WTC11 (cell line): Measurements from ENCODE around the gene CLEC16A. TPM values are rescaled to one million over a fixed set of nuclear protein-coding genes. Genes with fewer than 3 reads are reported as not detected.

Experiments used
- ATAC-seq: fragments of 200-7000 bp; cut with Tn5 transposase; 2 replicates; pipeline ENCODE4 v1.10.0; 2021; ENCODE audit warnings: mild to moderate bottlenecking, moderate library complexity
- CTCF ChIA-PET: fragments of 300-600 bp; sonication (Branson Sonifier 250); formaldehyde crosslinking; loops from one replicate; lab custom pipeline; 2021; ENCODE audit warnings: antibody characterized with exemption; lab: Charles Lee
- POLR2A ChIA-PET: fragments of 350-600 bp; sonication (Branson Sonifier 250); formaldehyde crosslinking; loops from one replicate; lab custom pipeline; 2021; ENCODE audit warnings: antibody characterized with exemption; lab: Charles Lee
- DNase-seq: peaks from one replicate; pipeline ENCODE4 v3.0.0; 2021; ENCODE audit warnings: low spot score
- H3K27ac Mint-ChIP-seq: 2 replicates; pipeline ENCODE4 v1.8.0; 2021; ENCODE audit warnings: mixed read lengths
- H3K27me3 Mint-ChIP-seq: 2 replicates; pipeline ENCODE4 v1.8.0; 2021; ENCODE audit warnings: low read depth, mild to moderate bottlenecking, moderate library complexity, mixed read lengths
- H3K36me3 Mint-ChIP-seq: 2 replicates; pipeline ENCODE4 v1.8.0; 2021; ENCODE audit warnings: mixed read lengths
- H3K4me1 Mint-ChIP-seq: 2 replicates; pipeline ENCODE4 v1.8.0; 2022; ENCODE audit warnings: mixed read lengths
- H3K4me3 Mint-ChIP-seq: 2 replicates; pipeline ENCODE4 v1.8.0; 2021; ENCODE audit warnings: mild to moderate bottlenecking, moderate library complexity, mixed read lengths
- H3K9me3 Mint-ChIP-seq: 2 replicates; pipeline ENCODE4 v1.8.0; 2021; ENCODE audit warnings: mixed read lengths
- AFF4 ChIP-seq: sonication (generic); formaldehyde crosslinking; IDR thresholded peaks from 2 replicates; pipeline ENCODE4 v1.8.1; 2023; ENCODE audit warnings: mild to moderate bottlenecking, missing genetic modification reagents, borderline replicate concordance
- AR ChIP-seq: fragments of 250-450 bp; sonication (Bioruptor Pico); IDR thresholded peaks from 2 replicates; pipeline ENCODE4 v1.9.0; 2021; ENCODE audit warnings: mild to moderate bottlenecking
- ATF1 ChIP-seq: sonication (generic); formaldehyde crosslinking; IDR thresholded peaks from 2 replicates; pipeline ENCODE4 v1.8.1; 2023; ENCODE audit warnings: mild to moderate bottlenecking, moderate library complexity, missing genetic modification reagents
- CBFB ChIP-seq: sonication (generic); formaldehyde crosslinking; IDR thresholded peaks from 2 replicates; pipeline ENCODE4 v1.8.1; 2022; ENCODE audit warnings: mild to moderate bottlenecking, low read depth, missing genetic modification reagents
- E2F1 ChIP-seq: sonication (generic); formaldehyde crosslinking; IDR thresholded peaks from 2 replicates; pipeline ENCODE4 v1.8.0; 2022; ENCODE audit warnings: mild to moderate bottlenecking, missing genetic modification reagents
- ETV6 ChIP-seq: sonication (generic); formaldehyde crosslinking; IDR thresholded peaks from 2 replicates; pipeline ENCODE4 v1.8.1; 2022; ENCODE audit warnings: mild to moderate bottlenecking, missing genetic modification reagents
- GRHL2 ChIP-seq: fragments of 250-450 bp; sonication (Bioruptor Pico); IDR thresholded peaks from 2 replicates; pipeline ENCODE4 v1.8.0; 2022; ENCODE audit warnings: mild to moderate bottlenecking, moderate library complexity; ENCODE audit not compliant: insufficient replicate concordance, severe bottlenecking
- HMGA2 ChIP-seq: fragments of 250-450 bp; sonication (Bioruptor Pico); IDR thresholded peaks from 2 replicates; pipeline ENCODE4 v1.4.0; 2021; ENCODE audit warnings: mild to moderate bottlenecking, moderate library complexity
- HMGXB4 ChIP-seq: sonication (generic); formaldehyde crosslinking; IDR thresholded peaks from 2 replicates; pipeline ENCODE4 v1.8.1; 2023; ENCODE audit warnings: mild to moderate bottlenecking, moderate library complexity, missing genetic modification reagents
- IRF1 ChIP-seq: sonication (generic); formaldehyde crosslinking; IDR thresholded peaks from 2 replicates; pipeline ENCODE4 v1.8.0; 2023; ENCODE audit warnings: missing genetic modification reagents
- IRF2 ChIP-seq: sonication (generic); formaldehyde crosslinking; IDR thresholded peaks from 2 replicates; pipeline ENCODE4 v1.8.0; 2022; ENCODE audit warnings: low read depth, missing genetic modification reagents, borderline replicate concordance
- NFATC4 ChIP-seq: fragments of 250-450 bp; sonication (Bioruptor Pico); IDR thresholded peaks from 2 replicates; pipeline ENCODE4 v1.9.0; 2021; ENCODE audit warnings: mild to moderate bottlenecking
- NFYB ChIP-seq: sonication (generic); formaldehyde crosslinking; conservative IDR thresholded peaks from 2 replicates; pipeline ENCODE4 v1.8.0; 2022; ENCODE audit warnings: low read depth, missing genetic modification reagents
- NR3C1 ChIP-seq: sonication (generic); formaldehyde crosslinking; conservative IDR thresholded peaks from 2 replicates; pipeline ENCODE4 v1.8.1; 2023; ENCODE audit warnings: low read depth, mild to moderate bottlenecking, missing genetic modification reagents
- ZBTB43 ChIP-seq: sonication (generic); formaldehyde crosslinking; IDR thresholded peaks from 2 replicates; pipeline ENCODE4 v1.8.1; 2023; ENCODE audit warnings: mild to moderate bottlenecking, missing genetic modification reagents
- ZMAT4 ChIP-seq: fragments of 250-450 bp; sonication (Bioruptor Pico); IDR thresholded peaks from 2 replicates; pipeline ENCODE4 v1.9.0; 2021; ENCODE audit warnings: mild to moderate bottlenecking
- ZNF219 ChIP-seq: sonication (generic); formaldehyde crosslinking; IDR thresholded peaks from 2 replicates; pipeline ENCODE4 v1.8.0; 2023; ENCODE audit warnings: missing genetic modification reagents, mild to moderate bottlenecking, borderline replicate concordance
- ZNF317 ChIP-seq: sonication (generic); formaldehyde crosslinking; IDR thresholded peaks from 2 replicates; pipeline ENCODE4 v1.8.1; 2023; ENCODE audit warnings: low read depth, mild to moderate bottlenecking, moderate library complexity, missing genetic modification reagents, borderline replicate concordance
- ZNF423 ChIP-seq: fragments of 250-450 bp; sonication (Bioruptor Pico); IDR thresholded peaks from 2 replicates; pipeline ENCODE4 v2.1.2; 2022; ENCODE audit warnings: mild to moderate bottlenecking, moderate library complexity
- ZNF671 ChIP-seq: fragments of 250-450 bp; sonication (Bioruptor Pico); IDR thresholded peaks from 2 replicates; pipeline ENCODE4 v1.8.0; 2021; ENCODE audit warnings: mild to moderate bottlenecking
- total RNA-seq: library from RNA; stranded (reverse); gene quantifications from 3 replicates; pipeline ENCODE4 v1.2.3, GENCODE V29; 2021

Gene CLEC16A
- total RNA-seq, 1 experiment from 2014 or later, result 14.4 TPM

- no peak overlapping the region for H3K27ac Mint-ChIP-seq
- H3K27me3 Mint-ChIP-seq, result no peaks in the 10 kb centered on the region
- TF ChIP-seq ZNF671 (CRISPR knock-in tag), result no peak
- no peak for TF ChIP-seq AR (CRISPR knock-in tag)
- TF ChIP-seq AFF4 (CRISPR knock-in tag), result no peak
- no peak for TF ChIP-seq E2F1 (CRISPR knock-in tag)
- TF ChIP-seq, all 79 proteins: peak for 0
- DNase-seq (no peak), ATAC-seq (no peak)
- ChIA-PET CTCF (interaction anchor here (0.6 to 2.7 kb wide), 2 partner anchors 376 to 693 kb away, joined by 3 to 6 read pairs; no protein-coding TSS in a partner anchor), POLR2A (interaction anchor here (0.5 kb wide), 1 partner anchor 85 kb away, joined by 6 read pairs; no protein-coding TSS in a partner anchor)
- peaks cover 2% of the 10 kb centered on the region for H3K9me3 Mint-ChIP-seq
- 0 out of 2 replicates have a peak, but pooled peaks cover 3% of the 10 kb centered on the region for H3K4me1 Mint-ChIP-seq
- H3K4me3 Mint-ChIP-seq, result no peak overlapping the region
- H3K36me3 Mint-ChIP-seq, result peaks cover 4% of the 10 kb centered on the region
Measured at GRCh38 chr16:11020792-11021551, 76.6 kb downstream of the CLEC16A start.

- peak; percentile 50 for ATAC-seq
- DNase-seq, result no peak
- Mint-ChIP-seq H3K27ac (no peak overlapping the region), H3K4me3 (no peak overlapping the region), H3K9me3 (peaks cover 11% of the 10 kb centered on the region), H3K4me1 (0 out of 2 replicates have a peak, but pooled peaks cover 3% of the 10 kb centered on the region), H3K27me3 (no peaks in the 10 kb centered on the region), H3K36me3 (peaks cover 13% of the 10 kb centered on the region)
- TF ChIP-seq ZNF423, result no peak
- TF ChIP-seq IRF1 (CRISPR knock-in tag), result no peak
- TF ChIP-seq NR3C1 (CRISPR knock-in tag), result no peak
- TF ChIP-seq ZNF219 (CRISPR knock-in tag), result no peak
- no peak for TF ChIP-seq GRHL2 (CRISPR knock-in tag)
- TF ChIP-seq HMGXB4 (CRISPR knock-in tag), result no peak
- TF ChIP-seq NFATC4 (CRISPR knock-in tag), result no peak
- no peak for TF ChIP-seq NFYB (CRISPR knock-in tag)
- TF ChIP-seq IRF2 (CRISPR knock-in tag), result no peak
- TF ChIP-seq HMGA2 (CRISPR knock-in tag), result no peak
- no peak for TF ChIP-seq ZBTB43 (CRISPR knock-in tag)
- no peak for TF ChIP-seq ETV6
- no peak for TF ChIP-seq ZNF317 (CRISPR knock-in tag)
- TF ChIP-seq ATF1, result no peak
- no peak for TF ChIP-seq CBFB (CRISPR knock-in tag)
- TF ChIP-seq ZMAT4, result no peak
- ChIA-PET POLR2A (no interaction called here), CTCF (no interaction called here)
Measured at GRCh38 chr16:11022002-11022401, 77.6 kb downstream of the CLEC16A start.
